Heart left ventricle (tissue), 16 donors: ENCODE results near the gene ULK4. TPM values are rescaled to one million over a fixed set of nuclear protein-coding genes. Genes with fewer than 3 reads are reported as not detected.

Source experiments
- ATAC-seq, 4 donors: fragments of 200-7000 bp; cut with Tn5 transposase; one replicate each; pipeline ENCODE4 v1.9.1; 2020 to 2022; ENCODE audit warnings: moderate library complexity in 4 of 4, mild to moderate bottlenecking in 3 of 4, moderate number of reproducible peaks in 1 of 4
- DNase-seq, 5 donors: peaks; one replicate each; pipeline ENCODE4 v3.0.0-alpha.2; 2020
- H3K27ac ChIP-seq, 12 donors: fragments of 200-600 bp; sonication (generic) in 4 of 12; one replicate each; pipeline versions ENCODE4 v1.5.0 to v1.8.0; 2016 to 2022; ENCODE audit warnings: mild to moderate bottlenecking in 2 of 12
- H3K27me3 ChIP-seq, 9 donors: fragments of 200-600 bp; sonication (generic) in 2 of 9; one replicate each; pipeline versions ENCODE4 v1.5.1 to v1.8.0; 2016 to 2022; ENCODE audit warnings: mild to moderate bottlenecking in 3 of 9
- H3K36me3 ChIP-seq, 9 donors: fragments of 200-600 bp; sonication (generic) in 2 of 9; one replicate each; pipeline versions ENCODE4 v1.5.0 to v1.8.0; 2018 to 2022; ENCODE audit warnings: mild to moderate bottlenecking in 2 of 9
- H3K4me1 ChIP-seq, 12 donors: fragments of 200-600 bp; sonication (generic) in 4 of 12; one replicate each; pipeline versions ENCODE4 v1.5.0 to v1.8.0; 2016 to 2022; ENCODE audit warnings: mild to moderate bottlenecking in 3 of 12
- H3K4me3 ChIP-seq, 12 donors: fragments of 200-600 bp; sonication (generic) in 4 of 12; one replicate each; pipeline versions ENCODE4 v1.5.0 to v1.8.0; 2017 to 2022; ENCODE audit warnings: mild to moderate bottlenecking in 9 of 12, moderate library complexity in 4 of 12
- H3K9me3 ChIP-seq, 12 donors: fragments of 200-600 bp; sonication (generic) in 4 of 12; one replicate each; pipeline versions ENCODE4 v1.5.0 to v1.8.0; 2016 to 2022; ENCODE audit warnings: mild to moderate bottlenecking in 1 of 12
- POLR2A ChIP-seq, 2 donors: fragments of 450-650 bp; IDR thresholded peaks; one replicate each; pipeline ENCODE4 v1.6.1; 2017; ENCODE audit warnings: antibody characterized with exemption in 2 of 2, mild to moderate bottlenecking in 2 of 2, moderate library complexity in 2 of 2
- WGBS, 4 donors: extraction: QIAGEN DNeasy Blood & Tissue Kit in 2 of 4; methylation state at CpG; one replicate each; pipeline versions ENCODE4 v1.1.5 to v1.1.7; 2013 to 2018; 5-methylcytosine and 5-hydroxymethylcytosine counted together
- intact Hi-C, 10 donors: fragments of 100-400 bp; cut with DNase I; formaldehyde crosslinking; loops; one replicate each; pipeline versions ENCODE4 v1.11.1 to v1.14.2; 2022
- polyA plus RNA-seq, 2 donors: library from polyadenylated mRNA; stranded (reverse); fragments of 200-250 nt; gene quantifications; one replicate each; pipeline ENCODE4 v1.2.3, GENCODE V29; 2013
- total RNA-seq, 9 donors: library from RNA; depleted of rRNA in 2 of 9; stranded (reverse); fragments of >200 nt in 2 of 9; fragmentation: NEBNext Ultra II Directional in 3 of 9; extraction: Animal tissue kit (Norgen Biotek cat#: 25700) in 3 of 9; gene quantifications; one replicate each; pipeline versions ENCODE4 v1.1.0 to v1.2.4, GENCODE V29; 2016 to 2023
- TF ChIP-seq, protein P1 (sequence below), 12 donors: fragments of 200-600 bp; sonication (generic) in 4 of 12; IDR thresholded peaks; one replicate each; pipeline versions ENCODE4 v1.5.0 to v1.8.0; 2018 to 2022; ENCODE audit warnings: antibody characterized with exemption in 12 of 12, mild to moderate bottlenecking in 5 of 12
- donor health status: ischemic (EF 13 %, LVEDD 7.1; RV severe dilation, severe dysfunction).
- donor health status: healthy with polysubstance abuse.
- donor health status: DM: no; HTN: yes; CAD: no.
- donor health status: DM: no; HTN: no; CAD: no.
- donor health status: ischemic (EF 25% LVEDD 6.9; RV normal size, moderate dysfunction).
- donor health status: ischemic (EF 25% LVEDD 5.7; RV mildly dilated, moderate dysfunction).
- donor health status: healthy.
- donor health status: DM: yes; HTN: yes; CAD: no.
- donor health status: ischemic (EF 35%, LVEDD 5.7; RV mildly dilated, moderate dysfunction).
- donor health status: nonischemic (EF 11% LVEDD 7.7; RV severe dilation, severe dysfunction).
- donor health status: DM: yes; HTN: yes; CAD: no.
- donor health status: PGD.
- donor health status: ischemic (EF 29% LVEDD 5.4; RV normal size, mild dysfunction).
- donor health status: nonischemic (EF 23%, LVEDD 6.1; RV moderate dilation, normal function).

Gene ULK4
- total and polyA plus RNA-seq, 11 donors = 0.91 to 6.1 (median 2.1) TPM

DNA sequence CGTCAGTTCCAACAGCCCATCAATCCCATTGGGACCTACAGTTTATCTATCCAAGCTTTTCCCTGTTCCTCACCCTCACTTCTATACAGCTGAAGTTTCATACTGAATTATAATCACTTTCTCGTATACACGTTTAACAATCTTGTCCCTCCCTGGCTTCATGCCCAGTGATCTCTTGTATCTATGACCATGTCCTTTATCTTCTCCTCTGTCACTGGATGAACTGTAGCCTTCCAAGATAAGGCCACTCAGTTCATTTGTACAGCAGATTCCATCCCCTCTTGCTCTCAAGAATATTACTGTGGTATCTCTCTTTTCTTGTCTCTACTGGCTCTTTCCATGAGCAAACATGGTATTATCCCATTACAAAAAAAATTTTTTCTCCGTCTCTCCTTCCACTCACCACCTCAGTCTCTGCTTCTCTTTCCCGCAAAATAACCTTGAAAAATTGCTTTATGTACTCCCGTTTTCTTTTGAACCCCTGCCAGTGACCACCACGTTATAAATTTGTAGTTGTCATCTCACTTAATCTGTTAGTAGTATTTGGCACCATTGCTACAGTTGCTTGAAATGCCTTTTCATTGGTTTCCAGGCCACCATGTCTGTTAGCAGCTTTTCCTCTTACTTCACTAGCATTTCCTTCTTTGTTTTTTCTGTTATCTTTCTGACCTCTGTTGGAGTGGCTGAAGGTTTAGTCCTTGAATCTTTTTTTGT, 753.2 kb downstream of the ULK4 start:
- Histone ChIP-seq H3K27ac (no peak overlapping the region), H3K27me3 (no peaks in the 10 kb centered on the region), H3K4me1 (peaks cover 0 to 94% (median 69%) of the 10 kb centered on the region in 12 donors), H3K36me3 (peaks cover 0 to 12% (median 0%) of the 10 kb centered on the region in 9 donors), H3K4me3 (no peak overlapping the region), H3K9me3 (no peaks in the 10 kb centered on the region)
- 28 to 40% (median 37%) methylated on average over 7 of the region's 7 CpGs for WGBS, 4 donors
- intact Hi-C loops = loop anchor here in 6 of 10 donors (10.0 kb wide), 4 partner anchors 234 to 494 kb away; no protein-coding TSS in a partner anchor
- peak in 2 of 5 donors; percentile 28 to 34 for DNase-seq
- TF ChIP-seq, protein P1, sequence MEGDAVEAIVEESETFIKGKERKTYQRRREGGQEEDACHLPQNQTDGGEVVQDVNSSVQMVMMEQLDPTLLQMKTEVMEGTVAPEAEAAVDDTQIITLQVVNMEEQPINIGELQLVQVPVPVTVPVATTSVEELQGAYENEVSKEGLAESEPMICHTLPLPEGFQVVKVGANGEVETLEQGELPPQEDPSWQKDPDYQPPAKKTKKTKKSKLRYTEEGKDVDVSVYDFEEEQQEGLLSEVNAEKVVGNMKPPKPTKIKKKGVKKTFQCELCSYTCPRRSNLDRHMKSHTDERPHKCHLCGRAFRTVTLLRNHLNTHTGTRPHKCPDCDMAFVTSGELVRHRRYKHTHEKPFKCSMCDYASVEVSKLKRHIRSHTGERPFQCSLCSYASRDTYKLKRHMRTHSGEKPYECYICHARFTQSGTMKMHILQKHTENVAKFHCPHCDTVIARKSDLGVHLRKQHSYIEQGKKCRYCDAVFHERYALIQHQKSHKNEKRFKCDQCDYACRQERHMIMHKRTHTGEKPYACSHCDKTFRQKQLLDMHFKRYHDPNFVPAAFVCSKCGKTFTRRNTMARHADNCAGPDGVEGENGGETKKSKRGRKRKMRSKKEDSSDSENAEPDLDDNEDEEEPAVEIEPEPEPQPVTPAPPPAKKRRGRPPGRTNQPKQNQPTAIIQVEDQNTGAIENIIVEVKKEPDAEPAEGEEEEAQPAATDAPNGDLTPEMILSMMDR (IDR thresholded peaks at IDR 0.05) = no peak
- TF ChIP-seq POLR2A (IDR thresholded peaks at IDR 0.05) = no peak
- ATAC-seq = peak in 1 of 4 donors; percentile 14

DNA sequence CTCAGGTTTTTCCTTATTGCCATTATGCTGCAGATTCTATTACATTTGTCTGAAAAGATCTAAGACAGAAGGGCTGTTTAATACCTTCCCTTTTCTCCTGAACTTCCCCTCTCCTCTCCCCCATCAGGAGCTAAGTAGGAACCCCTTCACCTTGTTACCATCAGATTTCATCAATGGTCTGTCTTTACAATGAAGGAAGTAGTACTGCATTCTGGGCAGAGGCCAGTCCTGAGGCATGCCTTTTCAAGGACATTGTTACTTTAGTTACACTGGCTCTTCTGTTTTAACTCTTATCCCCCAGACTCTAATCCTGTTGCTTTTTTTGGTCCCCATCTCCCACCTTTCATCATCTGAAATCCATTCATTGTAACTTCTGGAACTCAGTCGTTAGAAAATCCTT, 754.5 kb downstream of the ULK4 start:
- DNase-seq (no peak), ATAC-seq (peak in 3 of 4 donors; percentile 20 to 46 (median 38))
- H3K27ac ChIP-seq = no peak overlapping the region
- H3K36me3 ChIP-seq = peaks cover 0 to 12% (median 0%) of the 10 kb centered on the region in 9 donors
- no peaks in the 10 kb centered on the region for H3K27me3 ChIP-seq
- TF ChIP-seq POLR2A (IDR thresholded peaks at IDR 0.05) = no peak
- TF ChIP-seq, protein P1 (IDR thresholded peaks at IDR 0.05) = no peak
- H3K9me3 ChIP-seq = no peaks in the 10 kb centered on the region
- H3K4me1 ChIP-seq = peaks cover 6 to 94% (median 68%) of the 10 kb centered on the region in 12 donors
- WGBS, 4 donors = 6 to 14% (median 9%) methylated on average over 1 of the region's 1 CpG
- intact Hi-C loops = loop anchor here in 6 of 10 donors (10.0 kb wide), 4 partner anchors 233 to 493 kb away; no protein-coding TSS in a partner anchor
- no peak overlapping the region for H3K4me3 ChIP-seq

DNA sequence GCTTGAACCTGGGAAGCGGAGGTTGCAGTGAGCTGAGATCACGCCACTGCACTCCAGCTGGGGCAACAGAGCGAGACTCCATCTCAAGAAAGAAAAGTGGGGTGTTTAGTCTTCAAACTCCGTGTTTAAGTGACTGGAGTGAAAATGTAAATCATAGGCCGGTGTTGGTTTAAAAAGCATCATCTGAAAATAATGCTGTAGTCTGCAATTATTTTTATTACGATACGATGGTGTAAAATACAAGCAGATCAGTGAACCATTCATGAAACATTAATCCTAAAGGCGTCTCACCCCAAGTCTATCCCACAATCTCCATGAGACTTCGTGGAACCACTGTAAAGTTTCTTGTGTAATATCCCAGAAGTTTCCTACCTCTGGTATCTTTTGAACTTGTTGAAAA, 756.3 kb downstream of the ULK4 start:
- no peak for DNase-seq
- 69 to 75% (median 73%) methylated on average over 9 of the region's 9 CpGs for WGBS, 4 donors
- ATAC-seq = no peak
- Histone ChIP-seq H3K36me3 (peaks cover 0 to 3% (median 0%) of the 10 kb centered on the region in 9 donors), H3K4me1 (peaks cover 6 to 90% (median 81%) of the 10 kb centered on the region in 12 donors), H3K4me3 (peak overlapping the region in 2 of 12 donors; percentile 3 to 27), H3K9me3 (no peaks in the 10 kb centered on the region), H3K27ac (no peak overlapping the region), H3K27me3 (no peaks in the 10 kb centered on the region)
- no peak for TF ChIP-seq POLR2A (IDR thresholded peaks at IDR 0.05)
- TF ChIP-seq, protein P1 (IDR thresholded peaks at IDR 0.05) = no peak
- intact Hi-C loops = loop anchor here in 6 of 10 donors (10.0 kb wide), 4 partner anchors 231 to 491 kb away; no protein-coding TSS in a partner anchor

DNA sequence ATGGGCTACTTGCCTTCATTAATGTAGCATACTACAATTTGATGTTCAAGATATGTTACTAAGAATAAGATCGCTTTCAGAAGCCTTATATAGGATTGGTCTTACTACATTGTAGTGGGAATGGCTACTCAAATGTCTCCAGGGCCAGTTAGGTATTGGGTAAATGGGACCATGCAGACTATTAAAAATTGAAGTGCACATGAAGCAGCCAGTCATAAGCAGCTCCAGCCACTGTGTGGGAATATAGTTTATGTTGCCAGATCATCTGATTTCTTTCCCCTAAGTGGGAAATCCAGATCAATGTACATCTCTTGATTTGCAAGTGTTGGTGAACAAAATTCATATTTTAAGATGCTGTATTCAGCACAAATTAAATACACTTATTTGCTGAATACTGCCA, 757.5 kb downstream of the ULK4 start:
- TF ChIP-seq, protein P1 (IDR thresholded peaks at IDR 0.05) = no peak
- TF ChIP-seq POLR2A (IDR thresholded peaks at IDR 0.05) = no peak
- intact Hi-C loops = loop anchor here in 7 of 10 donors (5.0 to 10.0 kb wide), 9 partner anchors 230 to 622 kb away; no protein-coding TSS in a partner anchor

More for the DNA sequence above, 757.5 kb downstream of the ULK4 start:
- peaks cover 6 to 88% (median 80%) of the 10 kb centered on the region in 12 donors for H3K4me1 ChIP-seq
- no peaks in the 10 kb centered on the region for H3K36me3 ChIP-seq
- no peaks in the 10 kb centered on the region for H3K9me3 ChIP-seq
- no peak overlapping the region for H3K27ac ChIP-seq
- ATAC-seq (no peak), DNase-seq (no peak)
- 46 to 58% (median 56%) methylated on average over 1 of the region's 1 CpG for WGBS, 4 donors
- no peaks in the 10 kb centered on the region for H3K27me3 ChIP-seq
- peak overlapping the region in 5 of 12 donors; percentile 6 to 86 (median 79) for H3K4me3 ChIP-seq
